ENCODE data around the gene SNUPN. TPM values are rescaled to one million over a fixed set of nuclear protein-coding genes. Genes with fewer than 3 reads are reported as not detected.

The SNUPN gene
- polyA plus RNA-seq, 1 of the 3 experiments (the other 2 are of a cell fraction): 31.7 TPM

DNA sequence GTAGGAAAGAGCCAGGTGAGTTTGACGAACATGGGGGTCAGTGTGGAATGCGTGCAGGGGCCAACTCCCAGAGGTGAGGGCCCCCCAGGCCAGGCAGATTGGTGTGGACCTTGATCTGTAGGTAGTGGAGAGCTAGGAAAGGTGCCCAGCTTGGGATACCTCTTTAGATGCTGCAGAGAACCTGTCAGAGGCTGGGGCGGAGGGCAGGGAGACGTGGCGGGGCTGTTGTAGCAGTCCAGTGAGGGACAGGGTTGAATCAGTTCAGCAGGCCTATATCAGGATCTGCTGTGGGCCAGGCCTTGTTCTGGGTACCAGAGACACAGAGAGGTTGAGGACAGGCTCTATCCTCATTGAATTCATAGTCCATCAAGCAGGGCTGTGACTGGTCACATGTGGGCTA, 30.8 kb upstream of the SNUPN start:
- DNase-seq: no peak
- H3K9me3 ChIP-seq: no peaks in the 10 kb centered on the region
- H4K20me1 ChIP-seq (ENCODE audit: insufficient read depth): peaks cover 50% of the 10 kb centered on the region
- no peak overlapping the region for H2AFZ ChIP-seq (ENCODE audit: low read depth)
- H3K9me2 ChIP-seq: no peaks in the 10 kb centered on the region
- H3K27me3 ChIP-seq (ENCODE audit: insufficient read depth): no peaks in the 10 kb centered on the region
- H3K36me3 ChIP-seq (replicated peaks in 1 of 2; ENCODE audit: control insufficient read depth in 1 of 2, insufficient read depth in 2 of 2, low read length in 1 of 2): peaks cover 0 to 11% of the 10 kb centered on the region in 2 experiments
- H3K27ac ChIP-seq (ENCODE audit: low read depth in 2 of 2, low read length in 1 of 2): no peak overlapping the region
- WGBS (ENCODE audit: low lambda C conversion rate): 98% methylated on average over 5 of the region's 5 CpGs
- H3K4me2 ChIP-seq: no peak overlapping the region
- CTCF ChIA-PET: no interaction called here
- no peak for TF ChIP-seq TEAD4 (IDR thresholded peaks at IDR 0.05; ENCODE audit: borderline replicate concordance, insufficient read depth)
- no peak for TF ChIP-seq MEF2A (IDR thresholded peaks at IDR 0.05; ENCODE audit: borderline replicate concordance, low read depth)
- TF ChIP-seq CHD2 (IDR thresholded peaks at IDR 0.05; ENCODE audit: low read length, partially characterized antibody): no peak
- no peak for TF ChIP-seq SMC3 (IDR thresholded peaks at IDR 0.05; ENCODE audit: low read depth, low read length)
- TF ChIP-seq, protein P1, sequence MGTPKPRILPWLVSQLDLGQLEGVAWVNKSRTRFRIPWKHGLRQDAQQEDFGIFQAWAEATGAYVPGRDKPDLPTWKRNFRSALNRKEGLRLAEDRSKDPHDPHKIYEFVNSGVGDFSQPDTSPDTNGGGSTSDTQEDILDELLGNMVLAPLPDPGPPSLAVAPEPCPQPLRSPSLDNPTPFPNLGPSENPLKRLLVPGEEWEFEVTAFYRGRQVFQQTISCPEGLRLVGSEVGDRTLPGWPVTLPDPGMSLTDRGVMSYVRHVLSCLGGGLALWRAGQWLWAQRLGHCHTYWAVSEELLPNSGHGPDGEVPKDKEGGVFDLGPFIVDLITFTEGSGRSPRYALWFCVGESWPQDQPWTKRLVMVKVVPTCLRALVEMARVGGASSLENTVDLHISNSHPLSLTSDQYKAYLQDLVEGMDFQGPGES (IDR thresholded peaks at IDR 0.05; ENCODE audit: low read depth, low read length): no peak
- no peak for TF ChIP-seq RFX5 (IDR thresholded peaks at IDR 0.05; ENCODE audit: low read length)
- TF ChIP-seq, protein P2, sequence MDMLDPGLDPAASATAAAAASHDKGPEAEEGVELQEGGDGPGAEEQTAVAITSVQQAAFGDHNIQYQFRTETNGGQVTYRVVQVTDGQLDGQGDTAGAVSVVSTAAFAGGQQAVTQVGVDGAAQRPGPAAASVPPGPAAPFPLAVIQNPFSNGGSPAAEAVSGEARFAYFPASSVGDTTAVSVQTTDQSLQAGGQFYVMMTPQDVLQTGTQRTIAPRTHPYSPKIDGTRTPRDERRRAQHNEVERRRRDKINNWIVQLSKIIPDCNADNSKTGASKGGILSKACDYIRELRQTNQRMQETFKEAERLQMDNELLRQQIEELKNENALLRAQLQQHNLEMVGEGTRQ (IDR thresholded peaks at IDR 0.05; ENCODE audit: borderline replicate concordance, low read depth, low read length): no peak
- H3K79me2 ChIP-seq (ENCODE audit: insufficient read depth): peaks cover 61% of the 10 kb centered on the region
- H3F3A ChIP-seq (replicated peaks; ENCODE audit: insufficient read depth): peaks cover 12% of the 10 kb centered on the region
- no peak overlapping the region for H3K4me3 ChIP-seq (ENCODE audit: low read depth in 2 of 2, low read length in 1 of 2)
- no peak overlapping the region for H3K9ac ChIP-seq
- peaks cover 9 to 44% of the 10 kb centered on the region in 2 experiments; a peak in 3 of 4 replicates for H3K4me1 ChIP-seq (ENCODE audit: control insufficient read depth in 1 of 2, insufficient read depth in 2 of 2, low read depth in 1 of 2, low read length in 1 of 2)
- POLR2A ChIA-PET: no interaction called here

DNA sequence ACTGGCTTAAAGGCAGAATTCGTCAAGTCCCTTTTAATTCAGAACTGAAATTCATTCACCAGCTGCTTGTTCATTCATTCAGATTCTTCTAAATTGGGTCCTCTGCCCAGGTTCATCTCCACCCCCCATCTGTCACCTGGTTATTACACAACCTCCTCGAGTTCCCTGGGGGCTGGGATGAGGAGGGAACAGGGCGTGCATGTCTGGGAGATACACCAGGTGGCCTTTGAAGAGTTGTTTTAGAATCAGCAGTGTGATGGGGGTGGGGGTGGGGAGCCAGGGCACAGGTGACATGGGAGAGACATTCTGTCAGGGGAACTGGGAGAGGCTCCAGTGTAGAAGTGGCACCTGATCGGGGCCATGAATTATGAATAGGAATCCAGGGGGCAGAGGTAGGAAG, 30.4 kb upstream of the SNUPN start:
- ChIA-PET POLR2A (no interaction called here), CTCF (no interaction called here)
- Histone ChIP-seq H3K4me3 (ENCODE audit: low read depth in 2 of 2, low read length in 1 of 2) (no peak overlapping the region), H4K20me1 (ENCODE audit: insufficient read depth) (peaks cover 54% of the 10 kb centered on the region), H3K4me1 (ENCODE audit: control insufficient read depth in 1 of 2, insufficient read depth in 2 of 2, low read depth in 1 of 2, low read length in 1 of 2) (peaks cover 7 to 44% of the 10 kb centered on the region in 2 experiments; a peak in 3 of 4 replicates), H3K79me2 (ENCODE audit: insufficient read depth) (peaks cover 63% of the 10 kb centered on the region), H3F3A (replicated peaks; ENCODE audit: insufficient read depth) (peaks cover 10% of the 10 kb centered on the region), H3K4me2 (no peak overlapping the region), H3K27me3 (ENCODE audit: insufficient read depth) (no peaks in the 10 kb centered on the region), H2AFZ (ENCODE audit: low read depth) (no peak overlapping the region), H3K9me2 (no peaks in the 10 kb centered on the region), H3K36me3 (replicated peaks in 1 of 2; ENCODE audit: control insufficient read depth in 1 of 2, insufficient read depth in 2 of 2, low read length in 1 of 2) (peaks cover 0 to 11% of the 10 kb centered on the region in 2 experiments), H3K9ac (no peak overlapping the region), H3K27ac (ENCODE audit: low read depth in 2 of 2, low read length in 1 of 2) (no peak overlapping the region), H3K9me3 (no peaks in the 10 kb centered on the region)
- TF ChIP-seq EP300 (IDR thresholded peaks at IDR 0.05; ENCODE audit: borderline replicate concordance in 1 of 2, low read depth in 1 of 2, low read length in 1 of 2): no peak
- no peak for DNase-seq
- 85% methylated on average over 4 of the region's 4 CpGs for WGBS (ENCODE audit: low lambda C conversion rate)

All from SK-N-SH (cell line).